Adipose tissue (tissue), 3 donors: ENCODE data around the gene FCSK. TPM values are rescaled to one million over a fixed set of nuclear protein-coding genes. Genes with fewer than 3 reads are reported as not detected.
"Not testable (repeated sequence)": the region's sequence is repeated elsewhere in the genome, so short reads cannot be mapped to it uniquely, and the experiment has no call there.

ENCODE experiments used
- H3K27ac ChIP-seq: one replicate; pipeline ENCODE4 v1.5.1; 2013; ENCODE audit warnings: low read depth, low read length
- WGBS, 3 donors: extraction: QIAGEN DNeasy Blood & Tissue Kit; methylation state at CpG; one replicate each; pipeline ENCODE4 v1.1.7; 2013; 5-methylcytosine and 5-hydroxymethylcytosine counted together
- polyA plus RNA-seq, 3 donors: library from polyadenylated mRNA; stranded (reverse); fragments of 200-250 nt; gene quantifications; one replicate each; pipeline ENCODE4 v1.2.3, GENCODE V29; 2013
- donor health status: healthy with polysubstance abuse.
- donor health status: Bipolar disorder and iron deficiency.
- donor health status: healthy.

FCSK gene
- polyA plus RNA-seq, 3 donors: 5.4 to 10.3 (median 8.2) TPM

GRCh38 chr16:70444249-70445063 lies 9.9 kb upstream of the FCSK start:
- H3K27ac ChIP-seq: no peak overlapping the region
- WGBS, 3 donors: 68 to 83% (median 75%) methylated on average over 4 of the region's 4 CpGs

- H3K27ac ChIP-seq: no peak overlapping the region
- WGBS, 3 donors: 90 to 94% (median 92%) methylated on average over 6 of the region's 6 CpGs
These were observed 6.3 kb upstream of the FCSK start for GRCh38 chr16:70448075-70448474.

GRCh38 chr16:70450142-70451003 lies 4.0 kb upstream of the FCSK start:
- WGBS, 3 donors: 72 to 77% (median 73%) methylated on average over 36 to 37 of the region's 37 CpGs
- not testable (repeated sequence) for H3K27ac ChIP-seq

- 43 to 65% (median 52%) methylated on average over 17 to 25 of the region's 25 CpGs for WGBS, 3 donors
- H3K27ac ChIP-seq: not testable (repeated sequence)
These were observed 3.4 kb upstream of the FCSK start for GRCh38 chr16:70451004-70451340.

GRCh38 chr16:70453117-70453891 lies 1.1 kb upstream of the FCSK start:
- no peak overlapping the region for H3K27ac ChIP-seq
- 95 to 98% (median 97%) methylated on average over 11 of the region's 11 CpGs for WGBS, 3 donors

- WGBS, 3 donors: 0 to 1% (median 0%) methylated on average over 8 of the region's 8 CpGs
- no peak overlapping the region for H3K27ac ChIP-seq
These were observed 538 bp upstream of the FCSK start for GRCh38 chr16:70453892-70454221.

GRCh38 chr16:70455910-70456309 lies 1.5 kb downstream of the FCSK start:
- no peak overlapping the region for H3K27ac ChIP-seq
- WGBS, 3 donors: 84 to 92% (median 86%) methylated on average over 7 of the region's 7 CpGs

GRCh38 chr16:70457446-70458166 lies 3.2 kb downstream of the FCSK start:
- H3K27ac ChIP-seq: no peak overlapping the region
- 65 to 96% (median 94%) methylated on average over 5 of the region's 5 CpGs for WGBS, 3 donors

- 69 to 88% (median 71%) methylated on average over 8 of the region's 8 CpGs for WGBS, 3 donors
- no peak overlapping the region for H3K27ac ChIP-seq
These were observed 6.4 kb downstream of the FCSK start for GRCh38 chr16:70460737-70461261.

GRCh38 chr16:70463235-70463634 lies 8.8 kb downstream of the FCSK start:
- no peak overlapping the region for H3K27ac ChIP-seq
- WGBS, 3 donors: 94 to 98% (median 97%) methylated on average over 2 of the region's 2 CpGs

- H3K27ac ChIP-seq: no peak overlapping the region
- WGBS, 3 donors: 86 to 94% (median 88%) methylated on average over 13 of the region's 13 CpGs
These were observed 11.8 kb downstream of the FCSK start for GRCh38 chr16:70465999-70466804.

GRCh38 chr16:70466805-70467076 lies 12.3 kb downstream of the FCSK start:
- WGBS, 3 donors: 81 to 84% (median 83%) methylated on average over 7 of the region's 7 CpGs
- H3K27ac ChIP-seq: no peak overlapping the region

GRCh38 chr16:70467113-70467512 lies 12.7 kb downstream of the FCSK start:
- 89 to 91% (median 90%) methylated on average over 11 of the region's 11 CpGs for WGBS, 3 donors

GRCh38 chr16:70467608-70468007 lies 13.2 kb downstream of the FCSK start:
- WGBS, 3 donors: 87 to 96% (median 95%) methylated on average over 8 of the region's 8 CpGs
- H3K27ac ChIP-seq: no peak overlapping the region

More at GRCh38 chr16:70467113-70467512, 12.7 kb downstream of the FCSK start:
- H3K27ac ChIP-seq: no peak overlapping the region

- H3K27ac ChIP-seq: no peak overlapping the region
- WGBS, 3 donors: 90 to 96% (median 93%) methylated on average over 14 to 16 of the region's 16 CpGs
These were observed 14.6 kb downstream of the FCSK start for GRCh38 chr16:70468776-70469525.

- 93 to 95% (median 93%) methylated on average over 10 of the region's 10 CpGs for WGBS, 3 donors
These were observed 15.9 kb downstream of the FCSK start for GRCh38 chr16:70470141-70470926.

More at GRCh38 chr16:70470141-70470926, 15.9 kb downstream of the FCSK start:
- no peak overlapping the region for H3K27ac ChIP-seq
